Dedifferentiated amniotic fluid mesenchymal stem cell (primary cell): ENCODE measurements around the gene CXCL9.
"Not testable (repeated sequence)": the region's sequence is repeated elsewhere in the genome, so short reads cannot be mapped to it uniquely, and the experiment has no call there.

Experiments
- DNase-seq: peaks from one replicate; pipeline ENCODE4 v3.0.0-alpha.2; 2016; ENCODE audit errors: extremely low spot score

Gene CXCL9

DNA sequence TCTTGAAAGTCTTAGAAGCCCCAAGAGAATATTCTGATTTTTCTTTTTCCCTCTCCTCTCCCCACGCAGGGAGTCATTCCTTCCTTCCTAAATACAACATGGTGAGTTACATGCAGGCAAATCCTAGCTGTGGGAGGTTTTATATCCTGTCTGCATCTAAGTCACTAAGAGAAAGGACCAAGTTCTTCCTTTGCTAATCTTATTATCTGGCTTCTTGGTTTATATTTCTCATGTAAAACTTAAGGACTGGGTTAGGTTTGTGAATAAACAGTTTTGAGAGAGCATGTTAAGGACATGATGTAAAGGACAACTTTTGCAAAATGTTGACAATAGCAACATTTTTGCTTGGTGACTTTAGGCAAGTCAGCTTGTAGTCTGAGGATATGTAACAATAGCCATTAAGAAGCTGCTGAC is 5.1 kb upstream of the CXCL9 start:
- no peak for DNase-seq

DNA sequence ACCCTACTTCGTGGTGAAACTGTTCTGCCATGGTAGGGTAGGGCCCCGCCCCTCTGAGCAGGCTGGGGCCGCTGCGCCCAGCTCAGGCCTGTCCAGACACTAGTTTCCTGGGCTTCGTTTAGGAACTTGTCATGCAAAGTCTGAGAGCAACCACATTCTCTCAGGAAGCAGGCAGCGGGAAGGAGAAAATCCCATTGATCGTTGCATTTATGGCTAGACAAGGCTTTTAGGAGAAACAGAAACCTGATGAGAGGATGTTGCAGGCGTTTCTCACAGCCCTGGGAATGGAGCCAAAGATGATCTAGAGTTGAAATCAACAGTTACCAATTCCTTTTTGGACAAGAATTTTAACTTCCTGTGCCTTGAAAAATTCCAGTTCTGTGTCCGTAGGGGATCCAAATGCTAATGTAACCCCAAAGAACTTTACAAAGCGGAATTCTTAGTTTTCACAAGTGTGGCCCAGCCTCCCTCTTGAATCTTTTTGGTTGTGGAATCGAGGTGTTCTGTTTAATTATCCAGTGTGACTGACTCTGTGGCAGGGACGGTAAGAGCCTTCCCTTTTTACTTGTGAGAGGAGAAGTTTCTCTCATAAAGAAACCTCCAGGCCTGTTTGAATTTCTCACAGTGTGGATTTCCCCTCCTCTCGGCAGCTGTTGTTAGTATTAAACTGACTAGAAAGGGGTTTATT is 4.5 kb upstream of the CXCL9 start:
- DNase-seq = peak; percentile 56

DNA sequence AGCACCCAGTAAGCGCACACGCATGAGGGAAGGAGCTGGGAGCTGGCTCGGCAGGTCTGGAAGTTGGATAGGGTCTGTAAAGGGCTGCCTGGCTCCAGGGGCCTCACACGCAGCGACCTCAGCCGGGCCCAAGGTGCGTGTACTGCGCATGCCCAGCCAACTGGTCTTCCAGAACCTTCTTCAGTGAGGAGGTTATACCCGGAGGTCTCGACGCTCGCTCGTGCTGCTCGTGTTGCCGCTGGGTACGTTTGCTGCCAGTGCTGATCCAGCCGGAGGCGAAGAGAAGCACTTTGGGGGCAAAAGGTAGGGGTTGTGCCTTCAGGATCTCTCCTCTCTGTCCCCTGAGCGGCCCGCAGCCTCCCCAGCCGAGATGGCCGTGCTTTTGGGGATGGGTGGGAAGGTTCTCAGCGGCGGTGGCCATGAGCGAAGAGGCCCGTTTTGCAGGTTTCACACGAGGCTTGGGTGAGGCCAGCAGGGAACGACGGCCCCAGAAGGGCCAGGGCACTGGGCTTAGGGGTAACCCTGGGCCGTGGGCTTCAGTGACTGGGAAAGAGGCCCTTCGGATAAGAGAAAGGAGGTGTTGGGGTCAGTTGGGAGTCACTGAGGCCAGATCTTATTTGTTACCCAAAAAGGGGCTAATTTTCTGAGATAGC is 3.8 kb upstream of the CXCL9 start:
- no peak for DNase-seq

DNA sequence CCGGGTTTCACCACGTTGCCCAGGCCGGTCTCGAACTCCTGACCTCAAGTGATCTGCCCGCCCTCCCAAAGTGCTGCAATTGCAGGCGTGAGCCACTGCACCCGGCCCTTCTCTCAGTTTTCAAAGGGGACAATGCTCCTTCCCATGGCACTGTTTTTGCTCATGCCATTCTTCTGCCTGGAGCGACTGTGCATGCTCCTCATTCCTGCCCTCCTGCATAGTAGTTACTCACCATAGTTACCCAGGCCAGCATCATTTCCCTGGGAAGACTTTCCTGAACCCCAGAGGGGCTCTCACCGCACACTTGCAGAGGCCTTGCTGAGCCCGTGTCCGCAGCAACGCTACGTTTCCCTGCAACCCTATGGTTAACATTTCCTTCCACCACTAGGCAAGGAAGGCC is 3.3 kb upstream of the CXCL9 start:
- no peak for DNase-seq

DNA sequence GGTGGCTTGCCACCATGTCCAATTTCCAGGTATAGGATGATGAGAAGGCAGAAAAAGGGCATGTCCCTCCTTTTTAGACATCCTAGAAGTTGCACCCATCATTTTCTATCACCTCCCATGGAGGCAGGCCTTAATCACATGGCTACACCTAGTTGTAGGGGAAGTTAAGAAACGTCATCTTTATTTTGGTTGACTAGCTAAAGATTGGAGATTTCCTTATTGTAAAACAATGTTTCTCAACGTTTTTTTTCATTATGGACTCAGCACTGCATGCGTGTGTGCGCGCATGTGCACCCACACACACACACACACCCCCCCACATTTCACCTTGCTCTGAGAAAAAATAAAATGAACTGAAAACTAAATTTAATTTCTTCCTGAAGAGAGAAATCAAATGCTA is 2.0 kb upstream of the CXCL9 start:
- no peak for DNase-seq

DNA sequence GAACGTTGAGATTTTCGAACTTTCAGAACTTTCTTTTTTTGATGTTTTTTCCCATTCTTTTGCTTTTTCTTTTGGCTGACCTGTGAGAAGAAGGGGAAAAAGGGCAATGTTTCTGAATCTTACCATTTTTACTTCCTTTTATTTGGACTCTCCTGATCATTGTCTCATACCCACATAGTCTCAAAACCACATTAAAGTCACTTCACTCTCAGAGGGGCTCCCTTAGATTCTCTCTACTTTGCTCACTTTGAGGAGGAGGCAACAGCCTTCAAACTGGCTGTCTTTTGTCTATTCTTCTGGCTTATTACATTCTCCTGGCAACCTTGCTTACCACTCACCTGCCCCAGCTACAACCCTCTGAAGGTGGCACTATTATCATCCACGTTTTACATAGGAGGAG is 3.7 kb downstream of the CXCL9 start:
- DNase-seq = no peak

DNA sequence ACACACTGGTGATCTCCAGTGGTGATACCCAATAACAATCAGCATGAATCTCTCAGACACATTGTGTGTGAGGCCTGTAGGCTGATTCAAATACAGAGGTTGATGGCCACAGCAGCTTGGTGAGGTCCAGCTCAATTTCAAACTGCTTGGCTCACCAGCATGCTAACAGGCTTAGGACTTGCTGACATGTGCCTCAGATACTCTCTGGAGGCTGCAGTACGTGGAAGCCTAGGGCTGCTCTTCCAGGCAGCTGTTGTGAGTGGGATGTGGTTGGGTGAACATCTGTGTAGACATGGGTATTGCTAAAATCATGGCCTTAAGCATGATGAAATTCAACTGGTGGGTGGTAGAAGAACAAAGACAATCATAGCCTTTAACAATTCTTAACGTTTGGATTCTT is 4.3 kb downstream of the CXCL9 start:
- DNase-seq = no peak

DNA sequence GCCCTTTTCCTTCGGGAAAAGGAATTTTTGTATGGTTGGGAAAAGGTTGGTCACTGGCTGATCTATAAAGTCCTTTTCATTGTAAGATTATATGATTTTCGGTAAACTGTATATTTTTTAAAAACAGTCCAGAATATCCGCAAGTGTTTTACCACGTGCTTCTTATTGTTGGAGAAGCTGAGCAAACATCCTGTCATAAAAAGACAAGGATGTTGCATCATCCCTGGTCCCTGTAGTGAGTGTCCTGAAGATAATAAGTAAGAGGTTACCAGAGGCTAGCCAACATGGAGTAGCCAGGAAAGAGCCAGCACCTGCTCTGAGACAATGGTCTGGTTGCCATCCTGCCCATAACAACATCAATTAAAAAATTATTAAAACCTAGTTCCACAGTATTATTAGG is 5.1 kb downstream of the CXCL9 start:
- DNase-seq = no peak

DNA sequence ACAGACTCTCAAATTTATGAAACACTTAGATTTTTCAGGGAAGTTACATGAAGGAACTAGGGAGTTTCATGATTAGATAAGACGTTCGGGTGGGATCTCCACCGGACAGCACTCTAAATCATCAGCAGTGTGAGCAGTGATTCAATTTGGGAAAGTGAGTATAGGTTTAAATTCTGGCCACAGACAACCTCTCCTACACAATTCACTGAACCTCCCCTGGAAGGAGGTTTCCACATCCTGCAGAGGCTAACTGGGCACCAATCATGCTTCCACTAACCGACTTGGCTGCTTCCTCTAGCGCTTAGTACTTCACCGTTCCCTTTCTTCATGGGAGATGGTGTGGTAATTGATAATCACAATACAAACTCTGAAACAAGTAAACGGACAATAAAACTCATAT is 5.6 kb downstream of the CXCL9 start:
- no peak for DNase-seq

DNA sequence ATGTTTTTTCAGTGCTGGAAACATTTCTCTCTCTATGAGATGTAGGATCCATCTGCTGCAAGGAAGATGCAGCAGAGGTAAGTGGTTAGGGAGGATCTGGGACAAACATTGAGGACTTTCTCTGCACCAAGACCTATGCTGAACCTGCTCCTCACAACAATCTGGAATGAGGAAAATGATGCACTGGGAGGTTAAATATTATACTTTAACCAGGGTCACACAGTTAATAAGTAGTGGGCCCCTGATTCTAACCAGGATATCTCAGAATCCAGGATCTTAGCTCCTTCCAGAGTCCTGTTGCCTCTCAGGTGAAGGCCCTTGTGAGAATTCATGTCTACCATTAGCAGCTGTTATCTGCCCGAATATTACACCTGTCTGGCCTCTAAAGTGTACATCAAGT is 7.0 kb downstream of the CXCL9 start:
- no peak for DNase-seq

DNA sequence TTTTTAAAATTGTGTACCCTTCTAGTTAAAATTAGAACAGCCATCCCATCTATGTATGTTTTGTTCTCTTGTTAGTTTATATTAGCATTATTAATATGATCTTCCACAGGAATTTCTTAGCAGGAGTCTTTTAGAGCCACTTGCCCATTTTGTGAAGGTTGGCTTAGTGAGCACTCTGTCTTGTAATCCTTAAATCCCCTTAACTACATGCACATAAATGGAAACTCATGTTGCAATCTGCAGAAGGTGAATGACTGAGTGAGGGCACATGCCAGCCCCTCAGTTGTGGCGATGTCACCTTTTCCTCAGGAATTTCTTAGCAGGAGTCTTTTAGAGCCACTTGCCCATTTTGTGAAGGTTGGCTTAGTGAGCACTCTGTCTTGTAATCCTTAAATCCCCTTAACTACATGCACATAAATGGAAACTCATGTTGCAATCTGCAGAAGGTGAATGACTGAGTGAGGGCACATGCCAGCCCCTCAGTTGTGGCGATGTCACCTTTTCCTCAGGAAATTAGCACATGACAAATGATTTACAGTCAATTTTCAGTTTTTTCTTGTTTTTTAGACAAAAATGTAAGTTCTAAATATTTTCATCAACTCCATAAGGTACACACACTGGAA is 8.7 kb downstream of the CXCL9 start:
- not testable (repeated sequence) for DNase-seq

DNA sequence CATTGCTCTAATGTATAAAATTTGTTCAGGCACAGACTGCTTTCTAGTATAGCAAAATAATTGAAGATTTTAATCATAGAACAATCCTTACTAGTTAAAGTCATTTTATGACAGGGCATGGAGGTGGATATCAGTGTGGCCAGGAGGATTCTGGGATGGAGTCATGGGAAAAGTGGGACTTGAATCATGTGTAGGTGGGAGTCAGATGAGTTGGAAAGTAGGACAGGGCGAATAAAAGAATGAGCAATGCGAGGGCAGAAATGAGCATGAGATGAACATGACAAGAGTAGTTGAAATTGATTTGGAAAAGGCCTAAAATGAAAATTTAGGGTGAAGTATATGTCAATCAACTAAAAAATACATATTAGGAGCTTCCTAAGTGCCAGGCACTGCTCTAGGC is 9.4 kb downstream of the CXCL9 start:
- no peak for DNase-seq

DNA sequence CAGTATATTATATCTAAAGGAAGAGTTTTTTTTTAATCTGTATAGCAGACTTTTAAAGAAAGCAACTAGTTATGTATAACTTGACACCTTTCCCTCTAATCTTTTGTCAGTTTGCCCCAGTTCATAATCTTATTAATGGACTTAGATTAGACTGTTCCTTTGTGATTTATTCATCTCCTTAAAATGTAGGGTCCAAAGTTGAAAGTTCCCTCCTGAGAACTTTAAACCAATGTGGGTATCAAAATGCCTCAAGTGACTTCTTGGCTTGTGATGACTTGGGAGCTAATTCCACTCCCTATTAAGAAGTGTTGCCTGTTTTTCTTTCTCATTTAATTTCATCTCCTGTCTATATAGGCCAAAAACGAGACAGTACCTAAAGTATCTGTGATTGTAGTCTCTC is 10.2 kb downstream of the CXCL9 start:
- no peak for DNase-seq

DNA sequence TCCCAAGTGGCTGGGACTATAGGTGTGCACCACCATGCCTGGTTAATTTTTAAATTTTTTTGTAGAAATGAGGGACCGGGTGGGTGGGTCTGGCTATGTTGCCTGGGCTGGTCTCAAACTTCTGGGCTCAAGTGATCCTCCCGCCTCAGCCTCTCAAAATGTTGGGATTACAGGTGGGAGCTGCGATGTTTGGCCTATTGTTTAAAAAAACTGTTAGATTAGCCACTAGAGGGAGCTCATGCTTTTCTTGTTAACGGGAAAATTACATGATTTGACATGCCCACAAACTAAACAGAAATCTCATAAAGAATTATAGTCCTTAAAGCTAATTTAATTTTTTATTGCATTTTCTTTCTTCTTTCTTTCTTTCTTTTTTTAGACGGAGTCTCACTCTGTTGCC is 11.6 kb downstream of the CXCL9 start:
- DNase-seq = peak; percentile 82

DNA sequence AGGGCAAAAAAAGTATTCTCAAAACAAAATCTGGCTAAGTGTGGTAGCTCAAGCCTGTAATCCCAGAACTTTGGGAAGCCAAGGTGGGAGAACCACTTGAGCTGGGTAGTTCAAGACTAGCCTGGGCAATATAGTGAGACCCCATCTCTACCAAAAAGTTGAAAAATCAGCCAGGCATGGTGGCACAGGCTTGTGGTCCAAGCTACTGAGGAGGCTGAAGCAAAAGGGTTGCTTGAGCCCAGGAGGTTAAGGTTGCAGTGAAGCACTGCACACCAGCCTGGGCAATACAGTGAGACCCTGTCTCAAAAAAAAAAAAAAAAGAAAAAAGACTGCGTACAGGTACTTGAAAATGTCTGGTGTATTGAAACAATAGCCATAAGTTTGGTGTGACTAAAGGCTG is 14.8 kb downstream of the CXCL9 start:
- no peak for DNase-seq

DNA sequence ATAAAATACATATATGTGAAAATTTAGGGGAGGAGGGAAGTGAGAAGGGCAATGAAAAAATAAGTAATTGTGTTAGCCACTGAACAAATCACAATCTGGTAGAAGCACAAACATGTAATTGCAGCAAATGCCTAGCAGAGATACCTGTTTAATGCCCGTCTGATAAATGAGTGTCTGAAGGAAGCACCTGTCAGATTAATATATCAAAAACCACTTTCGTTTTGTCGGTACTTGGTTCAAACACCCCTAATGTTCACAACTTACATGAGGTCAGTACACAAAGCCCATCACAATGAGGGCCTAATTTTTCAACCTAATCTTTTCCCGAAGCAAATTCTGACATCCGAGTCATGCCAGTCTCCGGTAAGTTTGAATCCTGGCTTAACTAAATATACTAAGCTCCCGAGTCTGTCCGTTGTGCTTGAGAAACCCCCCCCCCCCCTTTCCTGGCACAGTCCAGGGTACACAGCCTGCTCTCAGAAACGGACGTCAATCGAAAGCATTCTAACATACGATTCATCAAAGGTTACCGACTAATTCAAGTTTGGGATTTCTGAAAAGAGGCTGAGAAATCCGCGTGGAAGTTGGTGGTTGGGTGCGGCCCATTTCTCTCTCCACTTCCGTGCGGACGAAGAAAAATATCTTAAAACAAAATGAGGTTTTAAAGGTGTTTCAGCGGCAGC is 17.3 kb downstream of the CXCL9 start:
- DNase-seq = peak; percentile 23

DNA sequence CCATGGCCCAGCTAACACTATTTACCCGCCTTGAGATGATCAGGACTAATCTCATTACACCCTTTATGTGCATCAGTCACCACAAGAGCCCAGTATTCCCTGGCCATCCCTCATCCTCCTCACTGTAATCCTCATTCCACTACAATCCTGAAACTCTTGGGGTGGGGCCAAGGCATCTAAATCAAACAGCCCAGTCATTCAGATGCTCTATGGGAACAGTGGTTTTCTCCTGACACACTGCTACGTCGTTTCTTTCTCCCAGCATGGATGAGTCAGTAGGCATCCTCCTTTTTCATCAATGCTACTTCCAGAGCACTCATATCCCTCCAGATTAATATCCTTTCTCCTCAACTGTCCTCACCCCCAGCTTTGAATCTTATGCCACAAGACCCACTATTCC is 22.2 kb downstream of the CXCL9 start:
- peak; percentile 43 for DNase-seq

DNA sequence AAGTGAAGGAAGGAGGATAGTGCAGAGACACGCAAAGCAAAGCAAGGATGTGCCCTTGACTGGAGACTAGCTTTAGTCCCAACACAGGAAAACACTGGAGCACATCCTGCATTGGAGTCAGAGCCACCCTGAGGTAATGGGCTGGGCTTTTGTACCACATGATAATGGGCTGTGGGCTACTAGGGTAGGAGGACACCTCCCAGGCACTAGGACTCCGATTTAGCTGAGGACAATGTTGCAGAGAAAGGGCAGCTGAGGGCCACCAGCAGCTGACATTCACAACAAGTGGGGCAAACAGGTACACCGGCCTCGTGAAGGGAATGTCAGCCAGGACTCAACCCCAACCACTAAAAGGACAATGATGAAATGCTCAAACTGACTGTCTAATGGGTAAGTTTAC is 26.7 kb downstream of the CXCL9 start:
- DNase-seq = no peak

DNA sequence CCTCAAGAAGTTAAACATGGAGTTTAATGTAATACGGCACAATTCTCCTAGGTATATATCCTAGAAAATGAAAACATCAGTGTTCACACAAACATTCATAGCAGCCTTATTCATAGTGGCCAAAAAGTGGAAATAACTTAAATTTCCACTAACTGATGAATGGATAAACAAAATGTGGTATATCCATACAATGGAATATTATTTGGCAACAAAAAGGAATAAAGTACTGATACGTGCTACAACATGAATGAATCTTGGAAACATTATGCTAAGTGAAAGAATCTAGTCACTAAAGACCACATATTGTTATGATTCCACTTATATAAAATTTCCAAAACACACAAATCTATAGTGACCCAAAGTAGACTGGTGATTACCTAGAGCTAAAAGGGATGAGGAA is 31.1 kb downstream of the CXCL9 start:
- DNase-seq = no peak

DNA sequence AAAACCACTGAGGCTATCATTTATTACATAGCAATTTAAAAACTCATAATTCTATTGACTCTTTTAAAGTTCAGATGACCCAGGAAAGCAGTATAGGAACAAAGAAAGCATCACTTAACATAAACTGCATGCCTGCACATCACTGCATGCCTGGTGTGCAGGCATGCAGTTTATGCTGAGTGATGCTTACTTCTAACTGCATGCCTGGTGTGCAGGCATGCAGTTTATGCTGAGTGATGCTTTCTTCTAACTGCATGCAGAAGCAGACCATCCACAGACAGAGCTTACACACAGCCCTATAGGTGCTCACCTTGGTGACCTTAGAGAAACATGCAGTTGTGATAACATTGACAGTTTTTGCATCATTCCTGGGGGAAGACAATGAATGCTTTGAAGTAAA is 33.5 kb downstream of the CXCL9 start:
- DNase-seq = no peak

DNA sequence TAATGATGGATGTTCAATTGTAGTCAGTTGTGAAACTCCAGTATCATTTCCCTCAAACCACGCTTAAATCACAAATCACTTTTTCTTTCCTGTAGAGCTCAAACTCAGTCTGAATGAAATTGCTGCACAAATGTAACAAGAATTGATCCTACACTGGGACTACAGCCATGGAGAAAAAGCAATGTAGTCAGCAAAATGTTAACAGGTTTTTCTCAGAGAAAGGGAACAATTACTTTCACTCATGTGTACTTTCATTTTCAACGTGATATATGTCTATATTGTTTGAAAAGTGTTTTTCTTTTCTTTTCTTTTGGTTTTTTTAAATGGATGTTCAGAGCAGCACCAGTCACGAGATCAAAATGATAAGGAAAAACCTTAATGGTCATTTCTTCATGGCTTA is 39.2 kb downstream of the CXCL9 start:
- no peak for DNase-seq

DNA sequence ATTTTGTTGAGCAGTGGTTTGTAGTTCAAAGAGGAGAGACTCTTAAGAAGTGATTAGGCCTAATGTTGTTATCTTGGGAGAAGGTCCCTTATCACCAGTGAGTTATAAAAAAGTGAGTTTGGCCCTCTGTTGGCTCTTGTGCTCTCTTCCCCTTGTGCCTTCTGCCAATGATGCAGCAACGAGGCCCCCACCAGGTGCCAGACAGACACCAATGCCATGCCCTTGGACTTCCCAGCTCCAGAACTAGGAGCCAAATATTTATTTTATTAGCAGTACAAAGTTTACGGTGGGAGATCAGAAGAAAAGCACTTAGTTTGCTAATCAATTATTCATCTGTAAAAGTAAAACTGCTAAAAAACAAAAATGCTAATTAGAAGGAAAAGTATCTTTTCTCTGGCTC is 43.8 kb downstream of the CXCL9 start:
- DNase-seq = no peak

DNA sequence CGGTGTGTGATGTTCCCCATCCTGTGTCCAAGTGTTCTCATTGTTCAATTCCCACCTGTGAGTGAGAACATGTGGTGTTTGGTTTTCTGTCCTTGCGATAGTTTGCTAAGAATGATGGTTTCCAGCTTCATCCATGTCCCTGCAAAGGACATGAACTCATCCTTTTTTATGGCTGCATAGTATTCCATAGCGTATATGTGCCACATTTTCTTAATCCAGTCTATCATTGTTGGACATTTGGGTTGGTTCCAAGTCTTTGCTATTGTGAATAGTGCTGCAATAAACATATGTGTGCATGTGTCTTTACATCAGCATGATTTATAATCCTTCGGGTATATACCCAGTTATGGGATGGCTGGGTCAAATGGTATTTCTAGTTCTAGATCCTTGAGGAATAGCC is 45.2 kb downstream of the CXCL9 start:
- DNase-seq = not testable (repeated sequence)
